DMS53 (cell line): Measurements from ENCODE around the gene GRIK5.
"Not testable (repeated sequence)": the region's sequence is repeated elsewhere in the genome, so short reads cannot be mapped to it uniquely, and the experiment has no call there.

Experiments used
- DNase-seq: peaks from one replicate; lab custom pipeline; 2025; lab: John Stamatoyannopoulos, UW

The GRIK5 gene

GRCh38 chr19:42051166-42052115 is 18.6 kb downstream of the GRIK5 start:
- peak; percentile 94 for DNase-seq

GRCh38 chr19:42048992-42049391 is 21.0 kb downstream of the GRIK5 start:
- peak; percentile 81 for DNase-seq

GRCh38 chr19:42045575-42045974 is 24.4 kb downstream of the GRIK5 start:
- no peak for DNase-seq

GRCh38 chr19:42042455-42043170 is 27.4 kb downstream of the GRIK5 start:
- no peak for DNase-seq

- DNase-seq = not testable (repeated sequence)
These were observed 29.5 kb downstream of the GRIK5 start for GRCh38 chr19:42040491-42040890.

- no peak for DNase-seq
These were observed 30.0 kb downstream of the GRIK5 start for GRCh38 chr19:42040031-42040430.

GRCh38 chr19:42038666-42039065 is 31.3 kb downstream of the GRIK5 start:
- DNase-seq = peak; percentile 95

- DNase-seq = no peak
These were observed 32.4 kb downstream of the GRIK5 start for GRCh38 chr19:42037649-42038048.

- peak; percentile 87 for DNase-seq
These were observed 35.2 kb downstream of the GRIK5 start for GRCh38 chr19:42034640-42035391.

GRCh38 chr19:42033413-42033812 is 36.6 kb downstream of the GRIK5 start:
- no peak for DNase-seq

- DNase-seq = peak; percentile 91
These were observed 37.6 kb downstream of the GRIK5 start for GRCh38 chr19:42032431-42032830.

GRCh38 chr19:42030645-42031440 is 39.2 kb downstream of the GRIK5 start:
- DNase-seq = no peak

GRCh38 chr19:42028304-42029216 is 41.4 kb downstream of the GRIK5 start:
- peak; percentile 53 for DNase-seq

- DNase-seq = no peak
These were observed 45.3 kb downstream of the GRIK5 start for GRCh38 chr19:42024622-42025111.

GRCh38 chr19:42023943-42024260 is 46.1 kb downstream of the GRIK5 start:
- DNase-seq = no peak

- DNase-seq = peak; percentile 73
These were observed 46.7 kb downstream of the GRIK5 start for GRCh38 chr19:42023121-42023942.

GRCh38 chr19:42022616-42023015 is 47.4 kb downstream of the GRIK5 start:
- DNase-seq = no peak

- no peak for DNase-seq
These were observed 48.8 kb downstream of the GRIK5 start for GRCh38 chr19:42021185-42021584.

GRCh38 chr19:42018503-42019193 is 51.4 kb downstream of the GRIK5 start:
- DNase-seq = no peak
